ENCODE measurements around the gene LATS2. TPM values are rescaled to one million over a fixed set of nuclear protein-coding genes. Genes with fewer than 3 reads are reported as not detected.

LATS2 gene
- total RNA-seq, 1 experiment from 2014 or later: 18.8 TPM

DNA sequence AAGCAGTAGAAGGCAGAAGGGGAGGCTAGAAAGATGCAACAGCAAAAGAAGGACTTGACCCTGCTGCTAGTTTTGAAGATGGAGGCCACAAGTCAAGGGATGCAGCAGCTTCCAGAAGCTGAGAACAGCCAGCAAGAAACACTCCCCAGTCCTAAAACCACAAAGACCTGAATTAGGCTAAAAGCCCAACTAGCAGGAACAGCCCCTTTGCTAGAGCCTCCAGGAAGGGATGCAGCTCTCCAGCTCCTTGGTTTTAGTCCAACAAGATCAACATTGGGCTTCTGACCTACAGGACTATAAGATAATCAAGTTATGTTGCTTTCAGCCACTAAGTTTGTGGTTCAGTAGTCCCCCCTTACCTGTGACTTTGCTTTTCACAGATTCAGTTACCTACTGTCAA, 10.5 kb upstream of the LATS2 start:
- ATAC-seq (no peak), DNase-seq (ENCODE audit: low read depth, low spot score) (no peak)
- H3K4me3 ChIP-seq (replicated peaks in 1 of 2; ENCODE audit: low read depth in 1 of 2, low read length in 2 of 2): no peak overlapping the region
- ChIA-PET CTCF (no interaction called here), RAD21 (ENCODE audit: low non-redundant PET in 1 of 2, low total read pairs in 2 of 2, uncharacterized antibody in 2 of 2, unreplicated experiment in 2 of 2) (no interaction called here), POLR2A (no interaction called here)
- H3K27me3 ChIP-seq (ENCODE audit: insufficient read depth, low read length): no peaks in the 10 kb centered on the region
- TF ChIP-seq, protein P1, sequence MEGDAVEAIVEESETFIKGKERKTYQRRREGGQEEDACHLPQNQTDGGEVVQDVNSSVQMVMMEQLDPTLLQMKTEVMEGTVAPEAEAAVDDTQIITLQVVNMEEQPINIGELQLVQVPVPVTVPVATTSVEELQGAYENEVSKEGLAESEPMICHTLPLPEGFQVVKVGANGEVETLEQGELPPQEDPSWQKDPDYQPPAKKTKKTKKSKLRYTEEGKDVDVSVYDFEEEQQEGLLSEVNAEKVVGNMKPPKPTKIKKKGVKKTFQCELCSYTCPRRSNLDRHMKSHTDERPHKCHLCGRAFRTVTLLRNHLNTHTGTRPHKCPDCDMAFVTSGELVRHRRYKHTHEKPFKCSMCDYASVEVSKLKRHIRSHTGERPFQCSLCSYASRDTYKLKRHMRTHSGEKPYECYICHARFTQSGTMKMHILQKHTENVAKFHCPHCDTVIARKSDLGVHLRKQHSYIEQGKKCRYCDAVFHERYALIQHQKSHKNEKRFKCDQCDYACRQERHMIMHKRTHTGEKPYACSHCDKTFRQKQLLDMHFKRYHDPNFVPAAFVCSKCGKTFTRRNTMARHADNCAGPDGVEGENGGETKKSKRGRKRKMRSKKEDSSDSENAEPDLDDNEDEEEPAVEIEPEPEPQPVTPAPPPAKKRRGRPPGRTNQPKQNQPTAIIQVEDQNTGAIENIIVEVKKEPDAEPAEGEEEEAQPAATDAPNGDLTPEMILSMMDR (IDR thresholded peaks at IDR 0.05 in 2 of 3, conservative IDR thresholded peaks at IDR 0.05 in 1 of 3; ENCODE audit: borderline replicate concordance in 1 of 3, insufficient read depth in 1 of 3, low read depth in 2 of 3, low read length in 2 of 3): no peak
- no peak for TF ChIP-seq EZH2phosphoT487 (IDR thresholded peaks at IDR 0.05; ENCODE audit: borderline replicate concordance)
- TF ChIP-seq FOSL1 (IDR thresholded peaks at IDR 0.05; ENCODE audit: low read depth): no peak
- no peak for TF ChIP-seq POLR2AphosphoS5 (IDR thresholded peaks at IDR 0.05; ENCODE audit: low read depth, low read length)
- TF ChIP-seq RAD21 (IDR thresholded peaks at IDR 0.05; ENCODE audit: low read depth): no peak
- no peak for TF ChIP-seq YY1 (IDR thresholded peaks at IDR 0.05; ENCODE audit: extremely low read depth, insufficient replicate concordance, low read depth, low read length)
- TF ChIP-seq, protein P2, sequence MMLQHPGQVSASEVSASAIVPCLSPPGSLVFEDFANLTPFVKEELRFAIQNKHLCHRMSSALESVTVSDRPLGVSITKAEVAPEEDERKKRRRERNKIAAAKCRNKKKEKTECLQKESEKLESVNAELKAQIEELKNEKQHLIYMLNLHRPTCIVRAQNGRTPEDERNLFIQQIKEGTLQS (IDR thresholded peaks at IDR 0.05): no peak
- no peak for TF ChIP-seq JUND (IDR thresholded peaks at IDR 0.05)
- no peak for TF ChIP-seq TCF7L2 (IDR thresholded peaks at IDR 0.05; ENCODE audit: borderline replicate concordance, extremely low read depth, insufficient read depth, insufficient read length)
- TF ChIP-seq CEBPB (IDR thresholded peaks at IDR 0.05; ENCODE audit: low read depth): no peak
- TF ChIP-seq CBX3 (IDR thresholded peaks at IDR 0.05; ENCODE audit: low read depth): no peak
- TF ChIP-seq, protein P3, sequence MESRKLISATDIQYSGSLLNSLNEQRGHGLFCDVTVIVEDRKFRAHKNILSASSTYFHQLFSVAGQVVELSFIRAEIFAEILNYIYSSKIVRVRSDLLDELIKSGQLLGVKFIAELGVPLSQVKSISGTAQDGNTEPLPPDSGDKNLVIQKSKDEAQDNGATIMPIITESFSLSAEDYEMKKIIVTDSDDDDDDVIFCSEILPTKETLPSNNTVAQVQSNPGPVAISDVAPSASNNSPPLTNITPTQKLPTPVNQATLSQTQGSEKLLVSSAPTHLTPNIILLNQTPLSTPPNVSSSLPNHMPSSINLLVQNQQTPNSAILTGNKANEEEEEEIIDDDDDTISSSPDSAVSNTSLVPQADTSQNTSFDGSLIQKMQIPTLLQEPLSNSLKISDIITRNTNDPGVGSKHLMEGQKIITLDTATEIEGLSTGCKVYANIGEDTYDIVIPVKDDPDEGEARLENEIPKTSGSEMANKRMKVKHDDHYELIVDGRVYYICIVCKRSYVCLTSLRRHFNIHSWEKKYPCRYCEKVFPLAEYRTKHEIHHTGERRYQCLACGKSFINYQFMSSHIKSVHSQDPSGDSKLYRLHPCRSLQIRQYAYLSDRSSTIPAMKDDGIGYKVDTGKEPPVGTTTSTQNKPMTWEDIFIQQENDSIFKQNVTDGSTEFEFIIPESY (IDR thresholded peaks at IDR 0.05; ENCODE audit: extremely low read depth, insufficient replicate concordance, low read length): no peak
- TF ChIP-seq ZNF274 (IDR thresholded peaks at IDR 0.05; ENCODE audit: low read depth, low read length): no peak
- TF ChIP-seq SIN3A (IDR thresholded peaks at IDR 0.05; ENCODE audit: low read depth): no peak
- TF ChIP-seq, protein P4, sequence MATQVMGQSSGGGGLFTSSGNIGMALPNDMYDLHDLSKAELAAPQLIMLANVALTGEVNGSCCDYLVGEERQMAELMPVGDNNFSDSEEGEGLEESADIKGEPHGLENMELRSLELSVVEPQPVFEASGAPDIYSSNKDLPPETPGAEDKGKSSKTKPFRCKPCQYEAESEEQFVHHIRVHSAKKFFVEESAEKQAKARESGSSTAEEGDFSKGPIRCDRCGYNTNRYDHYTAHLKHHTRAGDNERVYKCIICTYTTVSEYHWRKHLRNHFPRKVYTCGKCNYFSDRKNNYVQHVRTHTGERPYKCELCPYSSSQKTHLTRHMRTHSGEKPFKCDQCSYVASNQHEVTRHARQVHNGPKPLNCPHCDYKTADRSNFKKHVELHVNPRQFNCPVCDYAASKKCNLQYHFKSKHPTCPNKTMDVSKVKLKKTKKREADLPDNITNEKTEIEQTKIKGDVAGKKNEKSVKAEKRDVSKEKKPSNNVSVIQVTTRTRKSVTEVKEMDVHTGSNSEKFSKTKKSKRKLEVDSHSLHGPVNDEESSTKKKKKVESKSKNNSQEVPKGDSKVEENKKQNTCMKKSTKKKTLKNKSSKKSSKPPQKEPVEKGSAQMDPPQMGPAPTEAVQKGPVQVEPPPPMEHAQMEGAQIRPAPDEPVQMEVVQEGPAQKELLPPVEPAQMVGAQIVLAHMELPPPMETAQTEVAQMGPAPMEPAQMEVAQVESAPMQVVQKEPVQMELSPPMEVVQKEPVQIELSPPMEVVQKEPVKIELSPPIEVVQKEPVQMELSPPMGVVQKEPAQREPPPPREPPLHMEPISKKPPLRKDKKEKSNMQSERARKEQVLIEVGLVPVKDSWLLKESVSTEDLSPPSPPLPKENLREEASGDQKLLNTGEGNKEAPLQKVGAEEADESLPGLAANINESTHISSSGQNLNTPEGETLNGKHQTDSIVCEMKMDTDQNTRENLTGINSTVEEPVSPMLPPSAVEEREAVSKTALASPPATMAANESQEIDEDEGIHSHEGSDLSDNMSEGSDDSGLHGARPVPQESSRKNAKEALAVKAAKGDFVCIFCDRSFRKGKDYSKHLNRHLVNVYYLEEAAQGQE (IDR thresholded peaks at IDR 0.05; ENCODE audit: low read depth): no peak
- no peak for TF ChIP-seq EGR1 (IDR thresholded peaks at IDR 0.05; ENCODE audit: low read depth)
- no peak for TF ChIP-seq SP1 (IDR thresholded peaks at IDR 0.05; ENCODE audit: low read depth)
- TF ChIP-seq POLR2A (IDR thresholded peaks at IDR 0.05; ENCODE audit: borderline replicate concordance, extremely low read depth, insufficient read depth, insufficient read length): no peak
- no peaks in the 10 kb centered on the region for H4K20me1 ChIP-seq (ENCODE audit: insufficient read depth)
- H2AFZ ChIP-seq (ENCODE audit: low read depth, low read length, poor library complexity, severe bottlenecking): no peak overlapping the region
- no TSS peak for BruUV-seq (replicated peaks)
- no peak overlapping the region for H3K4me2 ChIP-seq (ENCODE audit: low read length)
- H3K36me3 ChIP-seq (ENCODE audit: control insufficient read depth in 1 of 2, insufficient read depth in 2 of 2, low read length in 2 of 2): no peaks in the 10 kb centered on the region
- no peak overlapping the region for H3K27ac ChIP-seq (ENCODE audit: low read depth, low read length)
- H3K4me1 ChIP-seq (ENCODE audit: control insufficient read depth in 1 of 2, insufficient read depth in 2 of 2, low read length in 2 of 2): peaks cover 3 to 10% of the 10 kb centered on the region in 2 experiments; a peak in 3 of 4 replicates
- no peaks in the 10 kb centered on the region for H3K9me2 ChIP-seq (ENCODE audit: insufficient read depth)
- intact Hi-C loops (cut with micrococcal nuclease): no loop called here
- no peaks in the 10 kb centered on the region for H3K9me3 ChIP-seq (ENCODE audit: control insufficient read depth in 1 of 2, insufficient read depth in 1 of 2, low read depth in 1 of 2, low read length in 2 of 2)
- H3K9ac ChIP-seq (ENCODE audit: low read length): no peak overlapping the region
- H3K79me2 ChIP-seq (ENCODE audit: insufficient read depth, low read length): no peaks in the 10 kb centered on the region

All from HCT116 (cell line).